T-cell (primary cell): Measurements from ENCODE around the gene HSFX3. TPM values are rescaled to one million over a fixed set of nuclear protein-coding genes. Genes with fewer than 3 reads are reported as not detected.
"Not testable (repeated sequence)": the region's sequence is repeated elsewhere in the genome, so short reads cannot be mapped to it uniquely, and the experiment has no call there.

Source experiments
- ATAC-seq, 4 experiments: fragments of 200-7000 bp in 3 of 4; fragments of 150-1000 bp in 1 of 4; cut with Tn5 transposase; replicated peaks in 1 of 4; 1 replicate in 3 of 4; 2 replicates in 1 of 4; pipeline ENCODE4 v1.10.0; 2021; ENCODE audit warnings: moderate library complexity in 3 of 4, mild to moderate bottlenecking in 2 of 4, moderate number of reproducible peaks in 1 of 4
- CTCF ChIA-PET, 2 donors: fragments of 300-600 bp; sonication (Branson Sonifier 250); formaldehyde crosslinking; loops; one replicate each; lab custom pipeline; 2022; ENCODE audit warnings: antibody characterized with exemption in 2 of 2; lab: Charles Lee
- POLR2A ChIA-PET, 2 donors: fragments of 300-600 bp; sonication (Branson Sonifier 250); formaldehyde crosslinking; loops; one replicate each; lab custom pipeline; 2022; ENCODE audit warnings: antibody characterized with exemption in 2 of 2; lab: Charles Lee
- DNase-seq, 35 experiments: peaks; one replicate each; pipeline versions ENCODE4 v3.0.0 to v3.0.0-alpha.2; 2013 to 2023
- H3K27ac ChIP-seq: one replicate; pipeline ENCODE4 v1.5.1; 2013; ENCODE audit warnings: low read length
- H3K27me3 ChIP-seq, 2 experiments: replicated peaks in 1 of 2; 1 replicate in 1 of 2; 2 replicates in 1 of 2; pipeline versions ENCODE4 v1.6.1 to v1.7.0; 2013; ENCODE audit warnings: low read length in 1 of 2, mixed read lengths in 1 of 2; ENCODE audit not compliant: control insufficient read depth in 2 of 2, insufficient read depth in 2 of 2; ENCODE audit errors: extremely low read depth in 1 of 2
- H3K36me3 ChIP-seq, 2 donors: 1 replicate in 1 of 2; 2 replicates in 1 of 2; pipeline versions ENCODE4 v1.6.1 to v1.7.0; 2013; ENCODE audit warnings: low read length in 1 of 2; ENCODE audit not compliant: control insufficient read depth in 2 of 2, insufficient read depth in 1 of 2; ENCODE audit errors: extremely low read depth in 1 of 2
- H3K4me1 ChIP-seq, 2 experiments: 1 replicate in 1 of 2; 2 replicates in 1 of 2; pipeline versions ENCODE4 v1.6.1 to v1.7.0; 2013; ENCODE audit warnings: low read length in 2 of 2, mixed read lengths in 1 of 2; ENCODE audit not compliant: insufficient read depth in 2 of 2, control insufficient read depth in 1 of 2; ENCODE audit errors: extremely low read depth in 1 of 2
- H3K4me3 ChIP-seq, 2 donors: 1 replicate in 1 of 2; 2 replicates in 1 of 2; pipeline versions ENCODE4 v1.5.1 to v1.7.0; 2013; ENCODE audit warnings: mild to moderate bottlenecking in 2 of 2, low read length in 1 of 2, moderate library complexity in 1 of 2; ENCODE audit not compliant: control insufficient read depth in 1 of 2; ENCODE audit errors: extremely low read depth in 1 of 2
- H3K9me3 ChIP-seq: 2 replicates; pipeline ENCODE4 v1.7.0; 2013
- H3K27ac Mint-ChIP-seq, 2 donors: one replicate each; pipeline ENCODE4 v1.8.0; 2020 to 2021; ENCODE audit warnings: mild to moderate bottlenecking in 2 of 2, mixed read lengths in 2 of 2
- H3K27me3 Mint-ChIP-seq, 2 donors: one replicate each; pipeline ENCODE4 v1.8.0; 2021 to 2022; ENCODE audit warnings: mixed read lengths in 2 of 2
- H3K36me3 Mint-ChIP-seq: one replicate; pipeline ENCODE4 v1.8.0; 2021; ENCODE audit warnings: mixed read lengths
- H3K4me1 Mint-ChIP-seq, 3 donors: one replicate each; pipeline ENCODE4 v1.8.0; 2020 to 2022; ENCODE audit warnings: mixed read lengths in 3 of 3, mild to moderate bottlenecking in 1 of 3
- H3K4me3 Mint-ChIP-seq, 3 donors: one replicate each; pipeline ENCODE4 v1.8.0; 2020 to 2022; ENCODE audit warnings: mild to moderate bottlenecking in 3 of 3, mixed read lengths in 3 of 3, moderate library complexity in 3 of 3
- H3K9me3 Mint-ChIP-seq, 3 donors: one replicate each; pipeline ENCODE4 v1.8.0; 2020 to 2022; ENCODE audit warnings: mixed read lengths in 3 of 3
- WGBS: methylation state at CpG from one replicate; pipeline ENCODE4 v1.1.5; 2013; ENCODE audit warnings: missing lambda C conversion rate; ENCODE audit not compliant: insufficient coverage; 5-methylcytosine and 5-hydroxymethylcytosine counted together
- total RNA-seq, 35 experiments: library from RNA in 6 of 35; stranded (reverse) in 6 of 35; fragments of 120-200 nt in 1 of 35; gene quantifications; one replicate each; pipeline versions ENCODE4 v1.2.1 to v1.2.4 and lab custom pipeline; 2013 to 2026

HSFX3 gene
- total RNA-seq, 5 donors from 2014 or later (not counting 1 experiment from before 2014, with no cell fraction given) = not detected

GRCh38 chrX:149503446-149503845 is 46.3 kb downstream of the HSFX3 start:
- DNase-seq (peak; percentile 11 to 84 (median 57)), ATAC-seq (peak; percentile 68 to 75 (median 72))
- H3K36me3 ChIP-seq = peaks cover 4 to 38% of the 10 kb centered on the region in 2 donors
- H3K9me3 Mint-ChIP-seq, H3K27me3 ChIP-seq, H3K9me3 ChIP-seq, H3K27me3 Mint-ChIP-seq, H3K36me3 Mint-ChIP-seq: not testable (repeated sequence)
- Mint-ChIP-seq H3K4me1 (peaks cover 27 to 39% (median 35%) of the 10 kb centered on the region in 3 donors), H3K4me3 (peak overlapping the region; percentile 79 to 96 (median 88)), H3K27ac (peak overlapping the region; percentile 72 to 95)
- CTCF ChIA-PET = interaction anchor here in 1 of 2 donors (0.9 to 2.6 kb wide), 3 partner anchors 9 to 437 kb away, joined by 3 to 20 read pairs (median 4); partner anchors contain the start of gene EOLA1
- POLR2A ChIA-PET = interaction anchor here (0.6 to 7.5 kb wide), 3 partner anchors 19 to 37 kb away, joined by 4 to 111 read pairs (median 4); partner anchors contain the start of gene EOLA1 (in 1 of the 2)
- H3K4me1 ChIP-seq = peaks cover 2 to 35% of the 10 kb centered on the region in 2 experiments
- WGBS = no CpG with 5 or more reads among the region's 10 CpGs
- H3K4me3 ChIP-seq = peak overlapping the region in 1 of 2 donors; percentile 91
- H3K27ac ChIP-seq = peak overlapping the region; percentile 98

GRCh38 chrX:149502923-149503322 is 46.8 kb downstream of the HSFX3 start:
- H3K9me3 Mint-ChIP-seq, H3K27me3 Mint-ChIP-seq, ATAC-seq, H3K4me3 ChIP-seq, H3K4me3 Mint-ChIP-seq, H3K27ac Mint-ChIP-seq, H3K27me3 ChIP-seq, H3K36me3 Mint-ChIP-seq, H3K9me3 ChIP-seq: not testable (repeated sequence)
- Histone ChIP-seq H3K36me3 (peaks cover 4 to 43% of the 10 kb centered on the region in 2 donors), H3K27ac (peak overlapping the region; percentile 98), H3K4me1 (peaks cover 2 to 35% of the 10 kb centered on the region in 2 experiments)
- ChIA-PET CTCF (interaction anchor here (0.6 to 1.2 kb wide), 2 partner anchors 19 to 437 kb away, joined by 3 to 4 read pairs; no protein-coding TSS in a partner anchor), POLR2A (interaction anchor here in 1 of 2 donors (0.6 to 7.5 kb wide), 4 partner anchors 22 to 1896 kb away, joined by 4 to 111 read pairs (median 4); partner anchors contain the start of gene EOLA1)
- H3K4me1 Mint-ChIP-seq = peaks cover 27 to 39% (median 36%) of the 10 kb centered on the region in 3 donors
- WGBS = no CpG with 5 or more reads among the region's 5 CpGs
- DNase-seq = peak in 1 of 35 experiments; percentile 33

GRCh38 chrX:149499766-149500165 is 50.0 kb downstream of the HSFX3 start:
- H3K27me3 Mint-ChIP-seq = peaks cover 0 to 3% of the 10 kb centered on the region in 2 donors
- no peak for ATAC-seq
- peaks cover 26 to 32% (median 30%) of the 10 kb centered on the region in 3 donors for H3K4me1 Mint-ChIP-seq
- no peak overlapping the region for H3K27ac Mint-ChIP-seq
- H3K27ac ChIP-seq = no peak overlapping the region
- H3K4me3 Mint-ChIP-seq = no peak overlapping the region
- H3K9me3 Mint-ChIP-seq = no peaks in the 10 kb centered on the region
- H3K9me3 ChIP-seq = no peaks in the 10 kb centered on the region
- peaks cover 0 to 23% of the 10 kb centered on the region in 2 experiments for H3K4me1 ChIP-seq
- CTCF ChIA-PET = no interaction called here
- H3K27me3 ChIP-seq = no peaks in the 10 kb centered on the region
- 86% methylated on average over 1 of the region's 5 CpGs for WGBS
- peaks cover 4 to 75% of the 10 kb centered on the region in 2 donors for H3K36me3 ChIP-seq
- H3K4me3 ChIP-seq = no peak overlapping the region
- POLR2A ChIA-PET = interaction anchor here in 1 of 2 donors (0.6 to 7.5 kb wide), 7 partner anchors 9 to 833 kb away, joined by 3 to 111 read pairs (median 5); partner anchors contain the start of gene EOLA1
- H3K36me3 Mint-ChIP-seq = peaks cover 20% of the 10 kb centered on the region
- DNase-seq = no peak

- ATAC-seq (no peak), DNase-seq (no peak)
- POLR2A ChIA-PET = interaction anchor here in 1 of 2 donors (0.6 to 7.5 kb wide), 2 partner anchors 15 to 41 kb away, joined by 5 to 111 read pairs; partner anchors contain the start of gene EOLA1
- Histone ChIP-seq H3K4me1 (peaks cover 0 to 20% of the 10 kb centered on the region in 2 experiments), H3K4me3 (no peak overlapping the region), H3K27me3 (no peaks in the 10 kb centered on the region), H3K27ac (no peak overlapping the region), H3K9me3 (no peaks in the 10 kb centered on the region), H3K36me3 (peaks cover 4 to 85% of the 10 kb centered on the region in 2 donors)
- Mint-ChIP-seq H3K4me3 (no peak overlapping the region), H3K4me1 (peaks cover 21 to 32% (median 26%) of the 10 kb centered on the region in 3 donors), H3K36me3 (peaks cover 20% of the 10 kb centered on the region), H3K27me3 (no peaks in the 10 kb centered on the region), H3K27ac (no peak overlapping the region), H3K9me3 (no peaks in the 10 kb centered on the region)
- WGBS = no CpG with 5 or more reads among the region's 4 CpGs
- CTCF ChIA-PET = interaction anchor here in 1 of 2 donors (0.6 kb wide), 1 partner anchor 216 kb away, joined by 3 read pairs; no protein-coding TSS in a partner anchor
Measured at GRCh38 chrX:149498767-149499166, 51.0 kb downstream of the HSFX3 start.

Other genes starting within 250 kb of the HSFX3 start
- gene IDS, start 44.6 kb downstream of the HSFX3 start, total RNA-seq = 100 to 1,000 TPM; 152 to 402 (median 182) TPM
- 10 to 100 TPM; 24.1 to 79.0 (median 39.4) TPM for gene EOLA1, start 8.9 kb downstream of the HSFX3 start, total RNA-seq
- not detected for gene MAGEA9B, start 37.5 kb upstream of the HSFX3 start, total RNA-seq
- gene HSFX2, start 45.4 kb upstream of the HSFX3 start, total RNA-seq = not detected
- gene TMEM185A, start 81.9 kb upstream of the HSFX3 start, total RNA-seq = 10 to 100 TPM; 13.8 to 26.5 (median 25.6) TPM
- gene MAGEA11, start 162.1 kb upstream of the HSFX3 start, total RNA-seq = not detected
- 1 to 10 TPM in 3 of 5 donors, under 1 TPM in 2; 0.50 to 3.2 (median 1.8) TPM for gene HSFX1, start 224.1 kb upstream of the HSFX3 start, total RNA-seq
- not detected for gene MAGEA9, start 232.0 kb upstream of the HSFX3 start, total RNA-seq